A673 (cell line): ENCODE results near the gene EMC7. TPM values are rescaled to one million over a fixed set of nuclear protein-coding genes. Genes with fewer than 3 reads are reported as not detected.

Experiments used
- BruUV-seq: library from RNA; stranded (reverse); fragments of 400-500 nt; replicated peaks from 2 replicates; lab custom pipeline; 2021; lab: Mats Ljungman, UMichigan
- CTCF ChIA-PET: fragments of 300-600 bp; sonication (Branson Sonifier 250); formaldehyde crosslinking; loops from one replicate; lab custom pipeline; 2022; ENCODE audit warnings: antibody characterized with exemption; lab: Charles Lee
- POLR2A ChIA-PET: fragments of 300-600 bp; sonication (Branson Sonifier 250); formaldehyde crosslinking; loops from one replicate; lab custom pipeline; 2022; ENCODE audit warnings: antibody characterized with exemption; ENCODE audit not compliant: low non-redundant PET; lab: Charles Lee
- DNase-seq: peaks from one replicate; pipeline ENCODE4 v3.0.0-alpha.2; 2015; ENCODE audit warnings: low spot score
- H3K27ac ChIP-seq: fragments of 200-600 bp; sonication (generic); 2 replicates; pipeline ENCODE4 v1.5.1; 2016; ENCODE audit warnings: mixed run types, low read depth, mild to moderate bottlenecking, mixed read lengths, antibody characterized with exemption, low read length; ENCODE audit not compliant: poor library complexity, severe bottlenecking
- H3K27me3 ChIP-seq: fragments of 200-600 bp; sonication (generic); replicated peaks from 2 replicates; pipeline ENCODE4 v1.6.1; 2017; ENCODE audit warnings: mixed run types, low read depth, mild to moderate bottlenecking, mixed read lengths, antibody characterized with exemption, low read length; ENCODE audit not compliant: insufficient read depth, poor library complexity
- H3K36me3 ChIP-seq: fragments of 200-600 bp; sonication (generic); 2 replicates; pipeline ENCODE4 v1.6.1; 2016; ENCODE audit warnings: mixed run types, mild to moderate bottlenecking, mixed read lengths, antibody characterized with exemption, low read length; ENCODE audit not compliant: insufficient read depth, poor library complexity, severe bottlenecking
- H3K4me1 ChIP-seq: fragments of 200-600 bp; sonication (generic); 2 replicates; pipeline ENCODE4 v1.6.1; 2017; ENCODE audit warnings: mixed run types, mild to moderate bottlenecking, mixed read lengths, antibody characterized with exemption, low read length; ENCODE audit not compliant: insufficient read depth, poor library complexity, severe bottlenecking
- H3K4me3 ChIP-seq: fragments of 200-600 bp; sonication (generic); 2 replicates; pipeline ENCODE4 v1.5.1; 2016; ENCODE audit warnings: low read depth, mixed run types, mild to moderate bottlenecking, mixed read lengths, low read length; ENCODE audit not compliant: poor library complexity, severe bottlenecking
- H3K9me3 ChIP-seq: fragments of 200-600 bp; sonication (generic); 2 replicates; pipeline ENCODE4 v1.6.1; 2016; ENCODE audit warnings: mixed run types, low read depth, mild to moderate bottlenecking, mixed read lengths, antibody characterized with exemption, low read length; ENCODE audit not compliant: poor library complexity, severe bottlenecking
- CTCF ChIP-seq: fragments of 300-800, 200-600 bp; sonication (generic); conservative IDR thresholded peaks from 2 replicates; pipeline ENCODE4 v1.5.1; 2017; ENCODE audit warnings: low read depth, mild to moderate bottlenecking, antibody characterized with exemption, low read length, moderate library complexity, mixed read lengths
- EZH2 ChIP-seq: fragments of 200-600 bp; sonication (generic); IDR thresholded peaks from 2 replicates; pipeline ENCODE4 v1.6.1; 2017; ENCODE audit warnings: borderline replicate concordance, low read depth, mild to moderate bottlenecking, mixed read lengths, antibody characterized with exemption, low read length; ENCODE audit not compliant: poor library complexity, severe bottlenecking
- intact Hi-C: fragments of 100-400 bp; cut with micrococcal nuclease; formaldehyde crosslinking; loops from one replicate; pipeline ENCODE4 v1.10.0; 2022; ENCODE audit not compliant: unreplicated experiment
- total RNA-seq: library from RNA; stranded (reverse); gene quantifications from 2 replicates; pipeline ENCODE4 v1.2.3, GENCODE V29; 2021

Gene EMC7
- total RNA-seq, 1 experiment from 2014 or later, result 81.2 TPM

GRCh38 chr15:34043813-34044212 lies 57.8 kb downstream of the EMC7 start:
- ChIA-PET CTCF (no interaction called here), POLR2A (no interaction called here)
- DNase-seq, result no peak

DNA sequence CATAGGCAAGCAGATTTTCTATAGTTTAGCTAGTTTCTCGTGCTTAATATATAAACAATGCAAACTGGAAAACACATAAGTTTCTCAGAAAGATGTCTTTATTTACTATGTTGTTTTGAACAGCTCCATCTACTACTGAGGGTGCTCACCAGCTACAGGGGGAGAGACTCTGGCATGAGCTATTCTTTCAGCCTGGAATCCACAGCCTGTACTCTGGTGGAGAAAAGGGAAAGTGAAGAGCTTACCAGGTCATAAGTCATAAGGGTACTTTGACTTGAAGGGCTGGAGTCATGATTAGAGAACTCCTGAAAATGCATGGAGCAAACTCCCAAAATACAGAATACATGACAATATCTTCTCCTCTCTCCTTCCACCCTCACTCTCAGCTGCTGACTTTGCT lies 58.3 kb downstream of the EMC7 start:
- POLR2A ChIA-PET, result no interaction called here
- H3K4me1 ChIP-seq, result no peaks in the 10 kb centered on the region
- CTCF ChIA-PET, result no interaction called here

More at GRCh38 chr15:34043813-34044212, 57.8 kb downstream of the EMC7 start:
- Histone ChIP-seq H3K27ac (no peak overlapping the region), H3K4me3 (no peak overlapping the region), H3K9me3 (no peaks in the 10 kb centered on the region), H3K36me3 (no peaks in the 10 kb centered on the region), H3K4me1 (no peaks in the 10 kb centered on the region), H3K27me3 (no peaks in the 10 kb centered on the region)
- TF ChIP-seq EZH2, result no peak
- no peak for TF ChIP-seq CTCF
- BruUV-seq, result no TSS peak
- intact Hi-C loops, result no loop called here

GRCh38 chr15:34039790-34040113 lies 61.9 kb downstream of the EMC7 start:
- DNase-seq, result no peak
- intact Hi-C loops, result no loop called here
- no peaks in the 10 kb centered on the region for H3K27me3 ChIP-seq
- BruUV-seq, result no TSS peak
- no peak overlapping the region for H3K4me3 ChIP-seq
- ChIA-PET POLR2A (no interaction called here), CTCF (no interaction called here)
- no peaks in the 10 kb centered on the region for H3K4me1 ChIP-seq
- no peak overlapping the region for H3K27ac ChIP-seq
- H3K9me3 ChIP-seq, result no peaks in the 10 kb centered on the region
- no peaks in the 10 kb centered on the region for H3K36me3 ChIP-seq
- no peak for TF ChIP-seq EZH2
- no peak for TF ChIP-seq CTCF

More for the DNA sequence above, 58.3 kb downstream of the EMC7 start:
- no TSS peak for BruUV-seq
- Histone ChIP-seq H3K27me3 (no peaks in the 10 kb centered on the region), H3K9me3 (no peaks in the 10 kb centered on the region), H3K4me3 (no peak overlapping the region), H3K36me3 (no peaks in the 10 kb centered on the region), H3K27ac (no peak overlapping the region)
- DNase-seq, result no peak
- TF ChIP-seq CTCF (no peak), EZH2 (no peak)
- intact Hi-C loops, result no loop called here
